GM10266 (cell line): ENCODE measurements around the gene ARHGAP25.
A peak's percentile ranks its signal among the peaks of the same experiment; 100 is the strongest.

Source experiments
- DNase-seq: peaks from one replicate; pipeline ENCODE4 v3.0.0; 2012; ENCODE audit errors: extremely low spot score
- CTCF ChIP-seq: IDR thresholded peaks from 2 replicates; pipeline ENCODE4 v1.5.1; 2012; ENCODE audit warnings: mild to moderate bottlenecking, low read depth; ENCODE audit not compliant: control insufficient read depth, insufficient read depth; ENCODE audit errors: missing control alignments

ARHGAP25 gene

GRCh38 chr2:68749345-68749744 is 14.7 kb downstream of the ARHGAP25 start:
- TF ChIP-seq CTCF = no peak
- DNase-seq = no peak

- TF ChIP-seq CTCF = no peak
- DNase-seq = no peak
Observed at GRCh38 chr2:68750592-68751396, 16.2 kb downstream of the ARHGAP25 start.

- TF ChIP-seq CTCF = peak; percentile 97
- peak; percentile 67 for DNase-seq
Observed at GRCh38 chr2:68751397-68752339, 17.1 kb downstream of the ARHGAP25 start.

GRCh38 chr2:68753318-68753717 is 18.7 kb downstream of the ARHGAP25 start:
- TF ChIP-seq CTCF = no peak
- DNase-seq = no peak

- DNase-seq = no peak
- no peak for TF ChIP-seq CTCF
Observed at GRCh38 chr2:68755071-68755470, 20.5 kb downstream of the ARHGAP25 start.

- DNase-seq = no peak
Observed at GRCh38 chr2:68756178-68756577, 21.6 kb downstream of the ARHGAP25 start.

More at GRCh38 chr2:68756178-68756577, 21.6 kb downstream of the ARHGAP25 start:
- TF ChIP-seq CTCF = no peak
